H1 (cell line): ENCODE data around the gene EHD4. TPM values are rescaled to one million over a fixed set of nuclear protein-coding genes. Genes with fewer than 3 reads are reported as not detected.

Experiments
- CTCF ChIA-PET: fragments of 300-600 bp; sonication (Branson Sonifier 250); formaldehyde crosslinking; loops from one replicate; lab custom pipeline; 2021; ENCODE audit not compliant: partially characterized antibody; lab: Charles Lee
- POLR2A ChIA-PET: fragments of 300-600 bp; sonication (Branson Sonifier 250); formaldehyde crosslinking; loops from one replicate; lab custom pipeline; 2021; ENCODE audit warnings: inconsistent platforms; ENCODE audit not compliant: partially characterized antibody; lab: Charles Lee
- DNase-seq, 2 experiments: peaks; one replicate each; pipeline versions ENCODE4 v3.0.0 to v3.0.0-alpha.2; 2010 to 2022; ENCODE audit warnings: low spot score in 2 of 2, low read depth in 1 of 2, mixed read lengths in 1 of 2
- FAIRE-seq: peaks from 2 replicates; lab custom pipeline; 2011; peaks lifted over from hg19 to GRCh38; lab: Jason Lieb, UNC
- H2AFZ ChIP-seq: 2 replicates; pipeline ENCODE4 v1.8.1; 2012; ENCODE audit warnings: low read length, inconsistent platforms
- H2AK5ac ChIP-seq: 2 replicates; pipeline ENCODE4 v1.6.1; 2013; ENCODE audit warnings: low read depth, low read length
- H2BK120ac ChIP-seq: replicated peaks from 2 replicates; pipeline ENCODE3; 2013; ENCODE audit warnings: low read depth, low read length, inconsistent platforms
- H2BK12ac ChIP-seq: 2 replicates; pipeline ENCODE4 v1.6.1; 2013; ENCODE audit warnings: low read depth, low read length
- H2BK15ac ChIP-seq: 2 replicates; pipeline ENCODE4 v1.6.1; 2013; ENCODE audit warnings: low read length
- H2BK20ac ChIP-seq: 2 replicates; pipeline ENCODE4 v1.6.1; 2013; ENCODE audit warnings: low read length
- H2BK5ac ChIP-seq: 2 replicates; pipeline ENCODE4 v1.6.1; 2013; ENCODE audit warnings: low read depth, low read length
- H3K14ac ChIP-seq: 2 replicates; pipeline ENCODE4 v1.6.1; 2013; ENCODE audit warnings: inconsistent platforms; ENCODE audit not compliant: insufficient read length
- H3K18ac ChIP-seq: 2 replicates; pipeline ENCODE4 v1.6.1; 2013; ENCODE audit warnings: low read length; ENCODE audit errors: extremely low read depth
- H3K23ac ChIP-seq: 2 replicates; pipeline ENCODE4 v1.6.1; 2013; ENCODE audit warnings: inconsistent platforms; ENCODE audit not compliant: insufficient read length
- H3K23me2 ChIP-seq: 2 replicates; pipeline ENCODE4 v1.6.1; 2013; ENCODE audit warnings: low read depth, low read length
- H3K27ac ChIP-seq: 2 replicates; pipeline ENCODE4 v1.6.1; 2011; ENCODE audit warnings: low read depth, low read length, inconsistent platforms
- H3K27me3 ChIP-seq, 4 experiments: replicated peaks in 1 of 4; 1 replicate in 1 of 4; 2 replicates in 3 of 4; pipeline versions ENCODE4 v1.6.1 to v1.8.1; 2011 to 2013; ENCODE audit warnings: low read length in 3 of 4, mild to moderate bottlenecking in 3 of 4, inconsistent platforms in 2 of 4, mixed read lengths in 2 of 4, moderate library complexity in 1 of 4; ENCODE audit not compliant: control insufficient read depth in 3 of 4, insufficient read depth in 3 of 4; ENCODE audit errors: extremely low read depth in 1 of 4
- H3K36me3 ChIP-seq, 4 experiments: 2 replicates each; pipeline versions ENCODE4 v1.6.1 to v1.8.1; 2011 to 2013; ENCODE audit warnings: mild to moderate bottlenecking in 4 of 4, low read length in 3 of 4, moderate library complexity in 2 of 4, control low read depth in 1 of 4, inconsistent platforms in 1 of 4; ENCODE audit not compliant: insufficient read depth in 4 of 4, control insufficient read depth in 2 of 4
- H3K4ac ChIP-seq: replicated peaks from 2 replicates; pipeline ENCODE3; 2013; ENCODE audit warnings: low read length, low read depth, mixed read lengths, inconsistent platforms; ENCODE audit not compliant: insufficient read length
- H3K4me1 ChIP-seq, 4 experiments: replicated peaks in 1 of 4; 1 replicate in 1 of 4; 2 replicates in 3 of 4; pipeline versions ENCODE4 v1.6.1 to v1.8.1; 2011 to 2013; ENCODE audit warnings: low read length in 3 of 4, inconsistent platforms in 2 of 4, mixed read lengths in 1 of 4; ENCODE audit not compliant: insufficient read depth in 4 of 4, control insufficient read depth in 3 of 4
- H3K4me2 ChIP-seq, 2 experiments: 2 replicates each; pipeline versions ENCODE4 v1.6.1 to v1.8.1; 2011 to 2013; ENCODE audit warnings: low read depth in 2 of 2, low read length in 2 of 2, control low read depth in 1 of 2, inconsistent platforms in 1 of 2, mild to moderate bottlenecking in 1 of 2; ENCODE audit not compliant: insufficient read depth in 1 of 2
- H3K4me3 ChIP-seq, 4 experiments: fragments of 200-600, 300-600 bp in 1 of 4; sonication (generic), shearing (Covaris generic), sonication (Bioruptor Twin) in 1 of 4; 2 replicates each; pipeline versions ENCODE4 v1.5.1 to v1.8.1; 2011 to 2016; ENCODE audit warnings: low read length in 4 of 4, low read depth in 3 of 4, control low read depth in 2 of 4, inconsistent platforms in 2 of 4, mild to moderate bottlenecking in 2 of 4, mixed read lengths in 1 of 4, moderate library complexity in 1 of 4; ENCODE audit not compliant: insufficient read depth in 2 of 4; ENCODE audit errors: extremely low read depth in 1 of 4
- H3K56ac ChIP-seq: replicated peaks from 2 replicates; pipeline ENCODE3; 2013; ENCODE audit warnings: low read depth, mild to moderate bottlenecking, mixed read lengths, low read length, inconsistent platforms; ENCODE audit not compliant: insufficient read length
- H3K79me1 ChIP-seq: 2 replicates; pipeline ENCODE4 v1.6.1; 2013; ENCODE audit warnings: low read depth, low read length, control low read depth
- H3K79me2 ChIP-seq, 2 experiments: 2 replicates each; pipeline versions ENCODE4 v1.6.1 to v1.8.1; 2012 to 2013; ENCODE audit warnings: low read length in 2 of 2, mild to moderate bottlenecking in 2 of 2, inconsistent platforms in 1 of 2; ENCODE audit not compliant: insufficient read depth in 2 of 2, control insufficient read depth in 1 of 2
- H3K9ac ChIP-seq, 4 experiments: replicated peaks in 1 of 4; 1 replicate in 1 of 4; 2 replicates in 3 of 4; pipeline versions ENCODE4 v1.6.1 to v1.8.1; 2011 to 2013; ENCODE audit warnings: low read depth in 3 of 4, low read length in 3 of 4, control low read depth in 2 of 4, mild to moderate bottlenecking in 2 of 4, moderate library complexity in 2 of 4, inconsistent platforms in 1 of 4; ENCODE audit errors: extremely low read depth in 1 of 4
- H3K9me3 ChIP-seq, 2 experiments: 2 replicates each; pipeline versions ENCODE4 v1.6.1 to v1.8.1; 2012 to 2013; ENCODE audit warnings: mild to moderate bottlenecking in 2 of 2, moderate library complexity in 2 of 2, control low read depth in 1 of 2, inconsistent platforms in 1 of 2, low read depth in 1 of 2, low read length in 1 of 2, mixed read lengths in 1 of 2; ENCODE audit not compliant: insufficient read depth in 2 of 2
- H4K20me1 ChIP-seq, 2 experiments: replicated peaks in 1 of 2; 2 replicates each; pipeline versions ENCODE3 to v1.8.1; 2011 to 2013; ENCODE audit warnings: inconsistent platforms in 2 of 2, low read length in 2 of 2, mild to moderate bottlenecking in 1 of 2; ENCODE audit not compliant: insufficient read depth in 2 of 2, control insufficient read depth in 1 of 2
- H4K5ac ChIP-seq: 2 replicates; pipeline ENCODE4 v1.6.1; 2013; ENCODE audit warnings: low read length, low read depth, mixed read lengths, inconsistent platforms; ENCODE audit not compliant: insufficient read length
- H4K8ac ChIP-seq: 2 replicates; pipeline ENCODE4 v1.8.0; 2013; ENCODE audit warnings: mild to moderate bottlenecking, moderate library complexity, low read length, inconsistent platforms; ENCODE audit not compliant: insufficient read depth; ENCODE audit errors: extremely low read depth
- H4K91ac ChIP-seq: replicated peaks from 2 replicates; pipeline ENCODE3; 2013; ENCODE audit warnings: low read length, mixed read lengths, inconsistent platforms; ENCODE audit not compliant: insufficient read length
- ASH2L ChIP-seq: fragments of 200-600, 300-600 bp; sonication (generic); IDR thresholded peaks from one replicate; pipeline ENCODE4 v1.7.1; 2017; ENCODE audit warnings: low read length
- CBX5 ChIP-seq: fragments of 300-800, 300-1000 bp; sonication (generic); IDR thresholded peaks from 2 replicates; pipeline ENCODE4 v1.7.1; 2016; ENCODE audit warnings: antibody characterized with exemption, low read length, low read depth
- CHD2 ChIP-seq: IDR thresholded peaks from 2 replicates; pipeline ENCODE4 v1.6.1; 2012; ENCODE audit warnings: low read length, improper control_type of control experiment
- CREB1 ChIP-seq: IDR thresholded peaks from 2 replicates; pipeline ENCODE4 v1.6.1; 2012; ENCODE audit warnings: inconsistent platforms
- CTBP2 ChIP-seq: IDR thresholded peaks from 2 replicates; pipeline ENCODE4 v1.7.0; 2011; ENCODE audit warnings: borderline replicate concordance, mild to moderate bottlenecking, moderate library complexity, mixed read lengths, low read length; ENCODE audit not compliant: insufficient read depth, insufficient read length
- EP300 ChIP-seq, 2 experiments: IDR thresholded peaks; 1 replicate in 1 of 2; 2 replicates in 1 of 2; pipeline ENCODE4 v1.6.1; 2011 to 2012; ENCODE audit warnings: low read depth in 2 of 2, low read length in 2 of 2, mild to moderate bottlenecking in 2 of 2, borderline replicate concordance in 1 of 2, inconsistent platforms in 1 of 2, moderate library complexity in 1 of 2
- SAP30 ChIP-seq: fragments of 300-600 bp; sonication (generic); IDR thresholded peaks from 2 replicates; pipeline ENCODE4 v1.7.1; 2012; ENCODE audit warnings: low read length, moderate library complexity, mild to moderate bottlenecking, inconsistent platforms; ENCODE audit not compliant: insufficient read depth, insufficient replicate concordance
- YY1 ChIP-seq: IDR thresholded peaks from 2 replicates; pipeline ENCODE4 v1.6.1; 2011; ENCODE audit warnings: low read depth, mild to moderate bottlenecking, low read length
- WGBS, 2 experiments: shearing (Covaris generic) in 1 of 2; methylation state at CpG; one replicate each; pipeline versions ENCODE4 v1.1.6 to v1.1.7; 2013 to 2015; ENCODE audit warnings: low lambda C conversion rate in 2 of 2, mixed read lengths in 2 of 2, inconsistent platforms in 1 of 2, low coverage in 1 of 2, missing lambda C conversion rate in 1 of 2; ENCODE audit not compliant: insufficient replicate concordance in 2 of 2, insufficient coverage in 1 of 2, insufficient read length in 1 of 2; ENCODE audit errors: extremely low coverage in 1 of 2, missing lambda C conversion rate in 1 of 2; 5-methylcytosine and 5-hydroxymethylcytosine counted together
- polyA plus RNA-seq, 7 experiments: library from polyadenylated mRNA; depleted of rRNA in 3 of 7; stranded (reverse) in 5 of 7; unstranded in 2 of 7; fragments of >200 nt in 5 of 7; fragments of 200-250 nt in 2 of 7; gene quantifications; 1 replicate in 5 of 7; 2 replicates in 1 of 7; 4 replicates in 1 of 7; pipeline versions ENCODE4 v1.2.1 to v1.2.3, GENCODE V29; 2011 to 2013; ENCODE audit warnings: missing spikeins in 2 of 7, mixed read lengths in 2 of 7
- total RNA-seq: library from RNA; stranded (reverse); fragmentation: NEBNext Ultra II Directional; extraction: Animal tissue kit (Norgen Biotek cat#: 25700); gene quantifications from 2 replicates; pipeline ENCODE4 v1.2.1, GENCODE V29; 2021
- TF ChIP-seq, protein P1 (sequence below): IDR thresholded peaks from 2 replicates; pipeline ENCODE4 v1.6.1; 2012; ENCODE audit warnings: inconsistent platforms

The EHD4 gene
- total and polyA plus RNA-seq, 2 of the 8 experiments (the other 6 are each of a cell fraction or from before 2014, with no cell fraction given) = 17.5 to 24.5 TPM

DNA sequence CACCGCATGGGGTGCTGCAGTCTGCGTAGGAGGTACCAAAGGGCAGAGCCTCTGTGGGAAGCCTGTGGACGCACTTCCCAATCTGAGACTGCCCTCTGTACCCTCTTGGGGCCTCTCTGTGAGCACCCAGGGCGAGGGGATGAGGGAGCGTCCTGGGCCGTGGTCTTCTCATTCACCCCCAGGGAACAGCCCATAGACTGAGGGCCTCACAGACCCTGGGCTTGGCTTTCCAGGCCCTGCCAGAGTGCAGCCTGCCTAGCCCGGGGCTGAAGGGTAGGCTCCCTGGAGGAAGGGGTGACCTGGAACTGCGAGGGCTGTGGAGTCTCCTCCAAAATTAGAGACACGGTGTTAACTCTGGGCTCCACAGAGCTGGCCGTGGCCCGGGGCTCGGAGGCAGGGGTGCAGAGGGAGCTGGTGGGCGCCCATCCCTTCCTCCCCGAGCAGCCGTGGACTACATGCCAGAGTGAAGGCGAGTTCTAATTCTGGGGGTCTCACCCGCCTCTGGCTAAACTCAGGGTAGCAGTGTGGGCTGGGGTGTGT, 78.0 kb downstream of the EHD4 start:
- no peak overlapping the region for H3K27ac ChIP-seq
- no peak overlapping the region for H4K5ac ChIP-seq
- H2BK12ac ChIP-seq = no peak overlapping the region
- 93% methylated on average over 17 of the region's 17 CpGs; no CpG with 5 or more reads in 1 of the 2 experiments for WGBS, 2 experiments
- H3K14ac ChIP-seq = no peak overlapping the region
- no peak overlapping the region for H3K18ac ChIP-seq
- H3K79me1 ChIP-seq = no peaks in the 10 kb centered on the region
- no peak for DNase-seq
- H3K9me3 ChIP-seq = no peaks in the 10 kb centered on the region
- CTCF ChIA-PET = interaction anchor here (0.5 to 2.5 kb wide), 3 partner anchors 10 to 69 kb away, joined by 3 to 24 read pairs (median 3); no protein-coding TSS in a partner anchor
- peaks cover 0 to 4% (median 0%) of the 10 kb centered on the region in 4 experiments; a peak in 1 of 8 replicates for H3K36me3 ChIP-seq
- POLR2A ChIA-PET = interaction anchor here (1.8 kb wide), 1 partner anchor 8 kb away, joined by 6 read pairs; no protein-coding TSS in a partner anchor
- H4K8ac ChIP-seq = peak overlapping the region; percentile 31; the same call in 1 of the 2 replicates
- peaks cover 0 to 2% (median 0%) of the 10 kb centered on the region in 4 experiments; a peak in 1 of 7 replicates for H3K4me1 ChIP-seq
- no peak overlapping the region for H2AFZ ChIP-seq
- no peaks in the 10 kb centered on the region for H3K23me2 ChIP-seq
- H2BK120ac ChIP-seq = no peak overlapping the region
- H3K27me3 ChIP-seq = no peaks in the 10 kb centered on the region; a peak in 1 of 7 replicates
- no peak overlapping the region for H2BK15ac ChIP-seq
- H4K91ac ChIP-seq = no peak overlapping the region
- H3K79me2 ChIP-seq = no peaks in the 10 kb centered on the region
- no peak overlapping the region for H3K4me2 ChIP-seq
- no peak overlapping the region for H2BK20ac ChIP-seq
- H2AK5ac ChIP-seq = no peak overlapping the region
- no peak overlapping the region for H3K56ac ChIP-seq
- no peak overlapping the region for H3K4ac ChIP-seq
- H3K23ac ChIP-seq = no peak overlapping the region
- no peaks in the 10 kb centered on the region for H4K20me1 ChIP-seq
- H2BK5ac ChIP-seq = no peak overlapping the region
- no peak for FAIRE-seq
- no peak overlapping the region for H3K9ac ChIP-seq
- H3K4me3 ChIP-seq = no peak overlapping the region
- TF ChIP-seq CTBP2 (no peak), CREB1 (no peak), EP300 (IDR thresholded peaks at IDR 0.05; ENCODE audit: borderline replicate concordance in 1 of 2, low read depth in 2 of 2, low read length in 2 of 2) (no peak), CHD2 (no peak), SAP30 (no peak), CBX5 (no peak), ASH2L (no peak), YY1 (no peak)
- TF ChIP-seq, protein P1, sequence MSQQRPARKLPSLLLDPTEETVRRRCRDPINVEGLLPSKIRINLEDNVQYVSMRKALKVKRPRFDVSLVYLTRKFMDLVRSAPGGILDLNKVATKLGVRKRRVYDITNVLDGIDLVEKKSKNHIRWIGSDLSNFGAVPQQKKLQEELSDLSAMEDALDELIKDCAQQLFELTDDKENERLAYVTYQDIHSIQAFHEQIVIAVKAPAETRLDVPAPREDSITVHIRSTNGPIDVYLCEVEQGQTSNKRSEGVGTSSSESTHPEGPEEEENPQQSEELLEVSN = no peak
